Activated CD4-positive, alpha-beta T cell treated with anti-CD3 and anti-CD28 coated beads, Interleukin-2, amount 50 U/mL, for 48 hours (primary cell): Measurements from ENCODE around the gene ZNF714.
A peak's percentile ranks its signal among the peaks of the same experiment; 100 is the strongest.
"Not testable (repeated sequence)": the region's sequence is repeated elsewhere in the genome, so short reads cannot be mapped to it uniquely, and the experiment has no call there.

ENCODE experiments used
- DNase-seq, 2 experiments: peaks; one replicate each; pipeline ENCODE4 v3.0.0-alpha.2; 2020

The ZNF714 gene

GRCh38 chr19:21133633-21134032, 51.6 kb downstream of the ZNF714 start:
- DNase-seq: no peak

DNA sequence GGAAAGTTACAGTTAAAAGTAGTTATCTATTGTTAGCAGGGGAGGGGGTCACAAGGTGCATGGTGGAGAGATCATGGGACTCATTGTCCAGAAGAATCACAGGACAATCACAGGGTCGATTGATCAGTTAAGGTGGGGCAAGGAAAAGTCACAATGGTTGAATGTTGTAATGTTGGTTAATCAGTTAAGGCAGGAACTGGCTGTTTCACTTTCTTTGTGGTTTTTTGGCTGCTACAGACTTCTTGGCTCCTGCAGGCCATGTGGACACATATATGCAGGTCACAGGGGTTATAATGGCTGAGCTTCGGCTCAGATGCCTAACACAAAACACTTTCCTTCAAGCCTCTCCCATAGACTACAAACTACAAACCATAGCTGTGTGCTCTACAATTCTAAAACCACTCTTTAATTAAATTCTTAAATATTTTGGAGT, 52.9 kb downstream of the ZNF714 start:
- DNase-seq: no peak

- DNase-seq: no peak
These were observed 53.4 kb downstream of the ZNF714 start for GRCh38 chr19:21135433-21135832.

GRCh38 chr19:21138130-21138529, 56.1 kb downstream of the ZNF714 start:
- no peak for DNase-seq

GRCh38 chr19:21141006-21141405, 59.0 kb downstream of the ZNF714 start:
- not testable (repeated sequence) for DNase-seq

- DNase-seq: peak; percentile 83 to 89
These were observed 59.9 kb downstream of the ZNF714 start, which contains the start of gene ZNF431 for GRCh38 chr19:21141787-21142464. Gene ZNF431 (plus strand): TSS chr19:21142040. CDS start chr19:21142184, 144 bp downstream.

- no peak for DNase-seq
These were observed 61.4 kb downstream of the ZNF714 start for GRCh38 chr19:21143428-21143827.

DNA sequence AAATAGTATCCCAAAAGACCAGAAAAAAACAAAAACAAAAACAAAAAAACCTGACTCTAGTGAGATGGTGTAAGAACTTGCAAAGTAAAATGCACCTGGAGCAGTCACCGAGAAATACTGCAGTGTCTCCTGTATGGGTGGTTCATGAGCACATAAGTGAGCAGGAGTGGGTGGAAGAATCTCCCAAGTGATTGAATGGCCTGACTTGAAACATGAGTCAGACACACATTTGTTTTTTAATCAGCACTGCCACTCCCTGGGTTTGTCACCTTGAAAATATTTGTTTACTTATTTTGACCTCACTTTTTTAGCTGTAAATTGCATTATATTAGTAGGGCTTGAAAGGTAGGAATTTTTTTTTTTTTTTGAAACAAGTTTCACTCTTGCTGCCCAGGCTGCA, 61.9 kb downstream of the ZNF714 start:
- no peak for DNase-seq

- no peak for DNase-seq
These were observed 65.5 kb downstream of the ZNF714 start for GRCh38 chr19:21147540-21147939.

DNA sequence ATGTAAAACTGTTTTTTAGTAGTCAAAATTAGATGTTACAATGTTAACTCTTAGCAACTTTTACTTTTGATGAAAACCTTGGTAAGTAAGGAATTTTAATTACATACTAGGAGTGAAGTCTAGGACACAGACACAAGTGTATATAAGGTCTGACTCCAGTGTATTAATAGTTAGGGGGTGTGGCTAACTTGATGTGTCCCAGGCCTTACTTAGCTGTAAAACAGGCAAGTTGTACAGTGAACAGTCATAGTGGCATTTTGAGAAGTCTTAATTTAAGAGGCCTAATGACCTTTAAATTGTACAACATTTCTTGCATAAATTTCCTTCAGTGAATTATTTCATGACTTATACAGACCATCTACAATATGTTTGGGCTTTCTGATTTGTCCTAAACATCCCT, 66.7 kb downstream of the ZNF714 start:
- DNase-seq: no peak

GRCh38 chr19:21149877-21150276, 67.9 kb downstream of the ZNF714 start:
- DNase-seq: no peak

GRCh38 chr19:21151460-21151859, 69.5 kb downstream of the ZNF714 start:
- DNase-seq: no peak

DNA sequence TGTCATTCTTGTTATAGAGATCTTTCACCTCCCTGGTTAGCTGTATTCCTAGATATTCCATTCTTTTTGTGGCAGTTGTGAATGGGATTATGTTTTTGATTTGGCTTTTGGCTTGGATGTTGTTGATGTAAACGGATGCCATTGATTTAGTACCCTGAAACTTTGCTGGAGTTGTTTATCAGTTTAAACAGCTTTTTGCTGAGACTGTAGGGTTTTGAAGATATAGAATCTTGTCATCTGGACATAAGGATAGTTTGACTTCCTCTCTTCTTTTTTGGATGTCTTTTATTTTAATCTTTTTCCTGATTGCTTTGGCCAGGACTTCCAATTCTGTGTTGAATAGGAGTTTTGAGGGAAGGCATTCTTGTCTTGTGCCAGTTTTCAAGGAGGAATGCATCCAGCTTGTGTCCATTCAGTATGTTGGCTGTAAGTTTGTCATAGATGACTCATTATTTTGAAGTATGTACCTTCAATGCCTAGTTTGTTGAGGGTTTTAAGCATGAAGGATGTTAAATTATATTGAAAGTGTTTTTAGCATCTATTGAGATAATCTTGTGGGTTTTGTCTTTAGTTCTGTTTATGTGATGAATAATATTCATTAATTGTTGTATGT, 76.6 kb downstream of the ZNF714 start:
- no peak for DNase-seq

- no peak for DNase-seq
These were observed 82.5 kb downstream of the ZNF714 start for GRCh38 chr19:21164541-21164940.

DNA sequence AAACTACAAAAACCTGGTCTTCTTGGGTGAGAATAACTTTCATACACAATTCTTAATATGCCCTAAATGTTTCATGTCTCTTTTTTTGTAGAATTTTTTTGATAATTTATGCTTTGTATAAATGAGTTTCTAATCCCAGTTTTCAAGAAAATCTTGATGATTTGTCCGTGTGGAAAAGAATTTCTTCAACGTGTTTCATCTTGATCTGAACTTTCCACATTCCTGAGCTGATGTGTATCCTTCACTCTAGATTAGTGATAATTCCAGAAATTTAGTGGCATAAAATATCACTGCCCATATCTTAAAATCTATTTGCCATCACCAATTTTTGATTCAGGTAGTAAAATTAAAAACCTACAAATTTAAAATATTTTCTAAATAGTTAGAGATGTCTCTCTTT, 84.4 kb downstream of the ZNF714 start:
- no peak for DNase-seq
